IPS-18c (cell line): ENCODE results near the gene STRN3.
"Not testable (repeated sequence)": the region's sequence is repeated elsewhere in the genome, so short reads cannot be mapped to it uniquely, and the experiment has no call there.

Experiments used
- H3K4me3 ChIP-seq: 2 replicates; pipeline ENCODE4 v1.7.0; 2013; ENCODE audit warnings: low read depth, mild to moderate bottlenecking, low read length, moderate library complexity; ENCODE audit not compliant: insufficient read depth
- H3K9me3 ChIP-seq: one replicate; pipeline ENCODE4 v1.6.1; 2013; ENCODE audit warnings: mild to moderate bottlenecking, low read length, moderate library complexity; ENCODE audit not compliant: control insufficient read depth, insufficient read depth

Gene STRN3

DNA sequence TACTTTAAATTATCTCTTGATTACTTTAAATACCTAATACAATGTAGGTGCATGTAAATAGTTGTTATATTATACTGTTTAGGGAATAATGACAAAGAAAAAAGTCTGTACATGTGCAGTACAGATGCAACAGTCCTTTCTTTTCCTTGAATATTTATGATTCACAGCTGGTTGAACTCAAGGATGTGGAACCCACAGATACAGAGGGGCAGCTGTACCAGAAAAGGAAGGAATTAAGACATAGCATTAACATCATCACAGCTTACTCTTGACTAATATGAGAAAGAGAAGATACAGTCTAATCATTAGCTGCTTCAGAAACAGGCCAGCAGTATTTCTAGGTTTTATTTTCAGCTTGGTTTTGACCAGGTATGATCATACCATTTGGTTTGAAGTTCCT, 35.4 kb downstream of the STRN3 start:
- H3K4me3 ChIP-seq = no peak overlapping the region
- H3K9me3 ChIP-seq = no peaks in the 10 kb centered on the region

GRCh38 chr14:30988509-30988908, 37.7 kb downstream of the STRN3 start:
- no peak overlapping the region for H3K4me3 ChIP-seq

GRCh38 chr14:30985796-30986195, 40.4 kb downstream of the STRN3 start:
- no peak overlapping the region for H3K4me3 ChIP-seq
- H3K9me3 ChIP-seq = no peaks in the 10 kb centered on the region

More at GRCh38 chr14:30988509-30988908, 37.7 kb downstream of the STRN3 start:
- H3K9me3 ChIP-seq = no peaks in the 10 kb centered on the region

DNA sequence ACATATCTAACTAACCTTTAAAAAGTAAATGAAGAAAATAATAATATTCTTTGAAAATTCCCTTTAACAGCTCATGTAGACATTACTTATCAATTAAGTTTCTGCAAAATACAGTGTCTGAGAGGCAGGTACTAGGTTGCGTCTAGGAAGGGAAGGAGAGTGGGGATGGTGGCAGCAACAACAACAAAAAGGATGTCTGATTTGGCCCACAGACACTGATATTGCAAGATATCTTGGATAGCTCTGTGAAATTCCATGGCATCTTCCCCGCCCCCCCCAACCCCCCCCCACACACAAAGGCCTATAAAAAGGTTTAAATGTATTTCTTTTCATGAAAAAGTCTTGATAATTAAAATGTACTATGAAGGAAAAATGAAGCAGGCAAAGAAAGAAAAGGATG, 42.3 kb downstream of the STRN3 start:
- H3K4me3 ChIP-seq = no peak overlapping the region
- H3K9me3 ChIP-seq = no peaks in the 10 kb centered on the region

DNA sequence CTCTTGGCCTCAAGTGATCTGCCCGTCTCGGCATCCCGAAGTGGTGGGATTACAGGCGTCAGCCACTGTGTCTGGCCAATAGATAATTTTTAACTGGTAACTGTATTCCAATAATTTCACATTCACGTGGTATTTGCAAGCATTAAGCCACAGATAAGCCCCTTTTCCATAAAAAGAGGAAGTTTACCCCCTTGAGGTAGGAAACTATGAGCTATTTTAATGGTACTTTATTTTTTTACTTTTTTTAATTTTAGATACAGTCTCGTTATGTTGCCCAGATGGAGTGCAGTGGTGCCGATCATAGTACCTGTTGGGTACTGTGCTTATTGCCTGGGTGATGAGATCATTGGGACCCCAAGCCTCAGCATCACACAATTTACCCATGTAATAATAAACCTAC, 43.6 kb downstream of the STRN3 start:
- no peaks in the 10 kb centered on the region for H3K9me3 ChIP-seq
- H3K4me3 ChIP-seq = no peak overlapping the region

GRCh38 chr14:30980980-30981379, 45.2 kb downstream of the STRN3 start:
- Histone ChIP-seq H3K9me3 (no peaks in the 10 kb centered on the region), H3K4me3 (no peak overlapping the region)

DNA sequence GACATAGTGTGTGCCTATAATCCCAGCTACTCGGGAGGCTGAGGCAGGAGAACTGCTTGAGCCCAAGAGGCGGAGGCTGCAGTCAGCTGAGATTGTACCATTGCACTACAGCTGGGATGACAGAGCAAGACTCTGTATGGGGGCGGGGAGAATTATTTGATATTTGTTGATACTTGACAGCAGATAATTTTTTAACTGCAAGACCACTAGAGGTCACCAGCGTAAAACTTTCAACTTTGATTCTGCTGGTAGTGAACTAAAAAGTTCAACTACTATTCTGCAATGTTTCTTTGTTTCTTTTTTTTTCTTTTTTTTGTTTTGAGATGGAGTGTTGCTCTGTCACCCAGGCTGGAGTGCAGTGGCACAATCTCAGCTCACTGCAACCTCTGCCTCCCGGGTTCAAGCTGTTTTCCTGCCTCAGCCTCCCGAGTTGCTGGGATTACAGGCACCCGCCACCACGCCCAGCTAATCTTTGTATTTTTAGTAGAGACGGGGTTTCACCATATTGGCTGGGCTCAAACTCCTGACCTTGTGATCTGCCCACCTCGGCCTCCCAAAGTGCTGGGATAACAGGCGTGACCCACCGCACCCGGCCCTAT, 46.0 kb downstream of the STRN3 start:
- not testable (repeated sequence) for H3K9me3 ChIP-seq, H3K4me3 ChIP-seq

- no peaks in the 10 kb centered on the region for H3K9me3 ChIP-seq
- H3K4me3 ChIP-seq = no peak overlapping the region
Observed at GRCh38 chr14:30977752-30978151, 48.4 kb downstream of the STRN3 start.

- H3K9me3 ChIP-seq = no peaks in the 10 kb centered on the region
- no peak overlapping the region for H3K4me3 ChIP-seq
Observed at GRCh38 chr14:30974628-30975027, 51.6 kb downstream of the STRN3 start.

- H3K4me3 ChIP-seq = no peak overlapping the region
- no peaks in the 10 kb centered on the region for H3K9me3 ChIP-seq
Observed at GRCh38 chr14:30972882-30973582, 53.1 kb downstream of the STRN3 start.

DNA sequence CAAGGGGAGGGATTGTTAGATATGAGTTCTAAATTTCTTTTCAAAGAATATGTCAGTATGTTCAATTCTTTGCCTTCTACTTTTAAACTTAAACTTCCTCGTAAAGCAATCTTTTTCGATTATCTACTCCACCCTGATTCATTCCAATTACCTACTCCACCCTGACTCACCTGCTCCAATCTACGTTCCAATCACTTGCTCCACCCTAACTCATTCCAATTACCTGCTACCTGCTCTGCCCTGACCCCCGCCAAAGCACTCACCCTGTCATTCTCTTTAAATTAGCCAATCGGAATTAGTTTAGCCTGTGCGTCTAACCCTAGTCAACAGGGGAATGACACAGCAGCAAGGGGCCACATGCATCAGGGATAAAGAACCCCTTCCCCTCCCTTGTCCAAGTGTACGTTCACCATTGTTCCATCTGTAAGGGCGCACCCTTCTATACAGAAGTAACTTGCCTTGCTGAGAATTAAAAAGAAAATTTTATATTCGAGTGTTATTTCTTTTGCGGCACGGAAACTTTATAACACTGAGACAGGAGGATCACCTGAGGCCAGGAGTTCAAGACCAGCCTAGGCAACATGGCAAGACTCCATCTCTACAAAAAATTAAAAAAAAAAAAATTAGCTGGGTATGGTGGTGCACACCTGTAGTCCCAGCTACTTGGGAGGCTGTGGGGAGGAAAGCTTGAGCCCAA, 54.0 kb downstream of the STRN3 start:
- H3K4me3 ChIP-seq, H3K9me3 ChIP-seq: not testable (repeated sequence)

- Histone ChIP-seq H3K4me3 (no peak overlapping the region), H3K9me3 (peaks cover 2% of the 10 kb centered on the region)
Observed at GRCh38 chr14:30971586-30971985, 54.6 kb downstream of the STRN3 start.

DNA sequence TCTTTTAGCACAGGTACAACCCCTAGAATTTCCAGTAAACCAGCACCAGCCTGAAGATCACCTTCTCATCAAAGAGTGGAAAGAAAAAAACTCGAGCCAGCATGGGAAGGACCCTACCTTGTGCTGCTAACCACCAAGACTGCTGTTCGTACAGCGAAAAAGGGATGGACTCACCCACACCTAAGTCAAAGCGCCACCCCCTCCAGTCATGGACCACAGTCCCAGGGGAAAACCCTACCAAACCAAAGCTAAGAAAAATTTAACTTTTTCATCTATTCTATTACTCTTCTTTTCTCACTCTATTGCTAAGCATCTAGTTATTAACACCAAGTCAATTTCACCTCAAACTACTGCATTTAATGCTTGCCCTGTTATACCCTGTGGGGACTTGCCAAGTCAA, 56.4 kb downstream of the STRN3 start:
- H3K4me3 ChIP-seq, H3K9me3 ChIP-seq: not testable (repeated sequence)

GRCh38 chr14:30967364-30968098, 58.6 kb downstream of the STRN3 start:
- H3K9me3 ChIP-seq, H3K4me3 ChIP-seq: not testable (repeated sequence)

DNA sequence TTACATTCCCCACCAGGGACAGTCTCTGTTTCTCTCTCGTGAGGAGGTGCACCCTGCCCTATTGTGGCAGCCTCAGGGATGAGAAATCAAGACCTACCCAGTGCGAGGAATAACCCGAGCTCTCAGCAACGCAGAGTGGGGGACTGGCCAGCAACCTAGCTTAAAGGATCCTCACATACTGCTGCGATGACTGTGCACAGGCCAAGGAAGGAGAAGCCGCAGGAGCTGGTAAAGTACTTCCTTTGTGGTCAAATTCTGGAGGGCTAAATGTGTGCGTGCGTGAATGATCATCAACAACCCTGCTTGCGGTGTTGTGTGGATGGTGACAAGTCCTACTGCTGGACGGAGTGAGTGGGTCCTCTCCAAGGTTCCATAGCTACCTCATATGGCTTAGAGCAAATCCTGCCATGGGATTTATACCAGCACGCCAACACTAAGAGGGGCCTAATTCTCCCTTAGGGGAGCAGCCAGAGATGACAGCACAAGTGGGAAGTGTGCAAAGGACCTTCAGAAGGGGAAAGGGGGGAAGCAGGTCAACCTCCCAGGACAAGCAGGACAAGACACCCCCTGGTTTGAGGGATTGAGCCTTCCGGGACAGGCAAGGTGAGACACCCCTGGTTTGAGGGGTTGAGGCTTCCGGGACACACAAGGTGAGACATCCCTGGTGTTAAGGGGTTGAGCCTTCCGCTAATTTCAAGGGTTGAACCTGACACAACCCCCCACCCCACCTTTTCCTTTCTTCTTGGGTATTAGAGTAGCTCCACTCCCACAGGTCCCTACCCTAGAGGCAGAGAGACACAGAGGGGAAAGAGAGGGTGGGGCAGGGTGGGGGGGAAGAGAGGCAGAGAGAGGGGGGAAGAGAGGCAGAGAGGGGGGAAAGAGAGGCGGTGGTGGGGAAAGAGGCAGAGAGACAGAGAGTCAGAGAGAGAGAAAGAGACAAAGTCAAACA, 59.5 kb downstream of the STRN3 start:
- H3K4me3 ChIP-seq = no peak overlapping the region
- peaks cover 2% of the 10 kb centered on the region for H3K9me3 ChIP-seq

DNA sequence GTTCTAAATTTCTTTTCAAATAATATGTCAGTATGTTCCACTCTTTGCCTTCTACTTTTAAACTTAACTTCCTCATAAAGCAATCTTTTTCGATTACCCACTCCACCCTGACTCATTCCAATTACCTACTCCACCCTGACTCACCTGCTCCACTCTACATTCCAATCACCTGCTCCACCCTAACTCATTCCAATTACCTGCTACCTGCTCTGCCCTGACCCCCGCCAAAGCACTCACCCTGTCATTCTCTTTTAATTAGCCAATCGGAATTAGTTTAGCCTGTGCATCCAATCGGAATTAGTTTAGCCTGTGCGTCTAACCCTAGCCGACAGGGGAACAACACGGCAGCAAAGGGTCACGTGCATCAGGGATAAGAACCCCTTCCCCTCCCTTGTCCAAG, 60.3 kb downstream of the STRN3 start:
- H3K4me3 ChIP-seq = not testable (repeated sequence)

GRCh38 chr14:30962537-30962936, 63.6 kb downstream of the STRN3 start:
- H3K4me3 ChIP-seq, H3K9me3 ChIP-seq: not testable (repeated sequence)

More for the DNA sequence above, 60.3 kb downstream of the STRN3 start:
- H3K9me3 ChIP-seq = not testable (repeated sequence)
